ENCODE measurements around the gene SPIB.
"Not testable (repeated sequence)": the region's sequence is repeated elsewhere in the genome, so short reads cannot be mapped to it uniquely, and the experiment has no call there.

Gene SPIB

GRCh38 chr19:50473336-50473735 lies 54.6 kb downstream of the SPIB start:
- DNase-seq (ENCODE audit: low spot score): not testable (repeated sequence)

GRCh38 chr19:50475101-50475568 lies 56.4 kb downstream of the SPIB start:
- no peak for DNase-seq (ENCODE audit: low spot score)

GRCh38 chr19:50475736-50476223 lies 57.0 kb downstream of the SPIB start:
- DNase-seq (ENCODE audit: low spot score): no peak

- DNase-seq (ENCODE audit: low spot score): peak; percentile 100
These were observed 57.6 kb downstream of the SPIB start, which contains the start of the genes EMC10 and GARIN5A for GRCh38 chr19:50476224-50476906. Gene EMC10, plus strand, starts transcription at chr19:50476507. Its CDS starts 38 bp downstream, at chr19:50476545. Gene GARIN5A, minus strand, starts transcription at chr19:50476848. Its CDS starts 460 bp downstream, at chr19:50476388.

GRCh38 chr19:50476907-50477238 lies 58.1 kb downstream of the SPIB start:
- DNase-seq (ENCODE audit: low spot score): no peak

- DNase-seq (ENCODE audit: low spot score): no peak
These were observed 59.2 kb downstream of the SPIB start for GRCh38 chr19:50477751-50478515.

- peak; percentile 60 for DNase-seq (ENCODE audit: low spot score)
These were observed 60.4 kb downstream of the SPIB start for GRCh38 chr19:50478901-50479715.

- no peak for DNase-seq (ENCODE audit: low spot score)
These were observed 61.1 kb downstream of the SPIB start for GRCh38 chr19:50479761-50480251.

- no peak for DNase-seq (ENCODE audit: low spot score)
These were observed 61.8 kb downstream of the SPIB start for GRCh38 chr19:50480281-50481111.

All from AG20443 (cell line).